Fibroblast of mammary gland (primary cell): Measurements from ENCODE around the gene UST.

Source experiments
- DNase-seq: peaks from one replicate; pipeline ENCODE4 v3.0.0-alpha.2; 2010; ENCODE audit warnings: low read depth
- H3K4me3 ChIP-seq: 2 replicates; pipeline ENCODE4 v1.5.1; 2011; ENCODE audit warnings: low read depth, mild to moderate bottlenecking, low read length, moderate library complexity; ENCODE audit not compliant: control insufficient read depth
- CTCF ChIP-seq: conservative IDR thresholded peaks from 2 replicates; pipeline ENCODE4 v1.5.1; 2011; ENCODE audit warnings: low read depth, low read length, inconsistent platforms; ENCODE audit not compliant: control insufficient read depth, insufficient read depth

The UST gene

GRCh38 chr6:148735989-148736388 is 10.8 kb upstream of the UST start:
- no peak for TF ChIP-seq CTCF
- no peak for DNase-seq

GRCh38 chr6:148736774-148737412 is 9.9 kb upstream of the UST start:
- no peak for TF ChIP-seq CTCF
- DNase-seq: no peak
- no peak overlapping the region for H3K4me3 ChIP-seq

More at GRCh38 chr6:148735989-148736388, 10.8 kb upstream of the UST start:
- no peak overlapping the region for H3K4me3 ChIP-seq

GRCh38 chr6:148737806-148738205 is 9.0 kb upstream of the UST start:
- TF ChIP-seq CTCF: no peak
- no peak for DNase-seq
- no peak overlapping the region for H3K4me3 ChIP-seq

- no peak for DNase-seq
- no peak overlapping the region for H3K4me3 ChIP-seq
- TF ChIP-seq CTCF: no peak
These were observed 7.6 kb upstream of the UST start for GRCh38 chr6:148738946-148739821.

GRCh38 chr6:148739822-148740128 is 7.1 kb upstream of the UST start:
- no peak for DNase-seq
- no peak for TF ChIP-seq CTCF
- no peak overlapping the region for H3K4me3 ChIP-seq

- no peak overlapping the region for H3K4me3 ChIP-seq
- TF ChIP-seq CTCF: no peak
- DNase-seq: no peak
These were observed 3.4 kb upstream of the UST start for GRCh38 chr6:148743476-148743875.
